Stimulated activated CD4-positive, alpha-beta T cell treated with anti-CD3 and anti-CD28 coated beads, Interleukin-4, amount 100 ng/mL, for 1 hour (primary cell): ENCODE data around the gene GUCA1A.

ENCODE experiments used
- DNase-seq: peaks from one replicate; pipeline ENCODE4 v3.0.0-alpha.2; 2020

Gene GUCA1A

GRCh38 chr6:42173101-42173500 is at the start of gene GUCA1A:
Gene GUCA1A, plus strand, starts transcription at chr6:42173364. Its CDS starts 250 bp downstream, at chr6:42173614.
- no peak for DNase-seq

GRCh38 chr6:42123379-42124103 is 49.6 kb upstream of the GUCA1A start:
- DNase-seq: no peak

DNA sequence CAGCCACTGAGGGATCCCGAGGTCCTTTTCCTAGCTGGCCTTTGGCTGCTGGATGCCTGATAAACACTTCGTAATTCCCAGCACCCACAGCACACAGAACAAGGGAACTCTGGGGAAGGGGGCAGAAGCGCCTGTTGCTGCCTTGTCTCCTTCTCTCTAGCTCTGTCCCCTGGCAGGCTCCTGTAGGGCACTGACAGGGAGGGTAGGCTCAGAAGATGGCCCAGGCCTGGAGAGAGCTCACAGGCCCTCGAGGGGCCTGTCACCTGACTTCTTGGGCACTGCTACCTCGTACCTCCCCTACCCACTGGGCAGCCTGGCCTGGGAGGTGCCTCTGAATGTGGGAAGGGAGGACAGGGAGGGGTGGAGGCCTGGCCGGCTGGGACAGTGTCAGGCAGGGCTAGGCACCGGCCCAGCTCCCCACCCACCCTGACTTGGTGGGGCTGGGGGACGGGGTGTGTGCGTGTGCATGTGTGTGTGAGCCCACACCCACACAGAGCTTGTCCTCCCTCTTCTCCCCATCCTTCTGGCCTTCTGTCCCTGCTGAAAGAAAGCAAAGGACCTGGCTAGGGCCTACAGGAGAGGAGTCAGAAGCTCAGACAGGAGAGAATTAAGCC is 48.8 kb upstream of the GUCA1A start:
- DNase-seq: no peak

DNA sequence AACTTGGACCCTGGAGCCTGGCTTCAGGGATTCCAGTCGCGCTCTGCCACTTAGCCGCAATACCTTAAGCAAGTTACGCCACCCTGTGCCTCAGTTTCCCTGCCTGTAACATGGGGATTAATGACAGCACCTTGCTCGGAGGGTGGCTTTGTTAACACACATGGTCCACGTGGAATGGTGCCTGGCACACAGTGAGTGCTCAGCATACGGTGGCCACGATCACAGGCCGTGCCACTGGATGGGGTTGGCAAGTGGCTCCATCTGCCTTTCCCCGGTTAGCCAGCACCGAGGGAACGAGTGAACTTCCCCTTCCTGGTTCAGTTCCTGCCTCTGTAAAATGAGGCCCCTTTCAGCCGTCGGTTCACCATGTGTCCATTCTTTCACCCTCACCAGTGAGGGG is 47.9 kb upstream of the GUCA1A start:
- DNase-seq: no peak

GRCh38 chr6:42125663-42126062 is 47.5 kb upstream of the GUCA1A start:
- DNase-seq: no peak

DNA sequence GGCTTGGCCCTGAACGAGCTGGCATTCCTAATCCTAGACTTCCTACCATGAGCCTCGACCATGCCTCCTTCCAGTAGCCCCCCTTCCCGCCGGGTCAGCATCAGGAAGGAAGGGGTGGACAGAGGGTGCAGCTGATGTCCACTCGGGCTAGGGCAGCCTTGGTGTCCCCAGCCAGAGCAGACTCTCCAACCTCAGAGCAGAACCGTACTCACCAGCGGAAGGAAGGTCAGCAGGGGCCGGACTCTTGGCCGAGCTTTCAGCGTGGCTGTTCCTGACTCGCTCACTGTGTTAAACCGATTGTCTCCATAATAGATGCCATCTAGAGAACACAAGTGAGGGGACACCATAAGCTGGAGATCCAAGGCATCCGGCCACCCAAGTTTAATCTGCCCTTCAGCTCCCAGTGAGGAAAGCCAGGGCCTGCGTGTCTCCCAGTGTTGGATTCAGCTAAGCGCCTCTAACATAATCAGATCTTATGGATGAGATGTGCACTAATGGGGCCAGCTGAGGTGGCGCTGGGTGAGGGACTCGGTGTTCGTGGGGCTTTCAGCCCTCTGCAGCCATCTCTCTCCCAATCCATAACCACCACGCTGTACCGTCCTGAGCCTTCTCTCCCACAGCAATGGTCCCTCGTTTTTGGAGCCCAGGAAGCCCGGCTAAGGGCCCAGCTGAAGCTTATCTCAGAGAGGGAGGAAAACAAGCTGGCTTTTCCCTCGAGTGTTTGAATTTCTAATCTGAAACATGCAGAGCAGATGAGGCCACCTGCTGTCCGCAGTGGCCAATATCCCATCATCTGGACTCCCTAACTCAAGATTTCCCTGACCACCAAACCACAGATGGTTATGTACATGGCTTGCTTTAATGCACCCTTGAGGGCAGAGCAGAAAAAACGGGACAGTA is 44.5 kb upstream of the GUCA1A start:
- DNase-seq: no peak

- DNase-seq: no peak
Observed at GRCh38 chr6:42129360-42129676, 43.8 kb upstream of the GUCA1A start.

DNA sequence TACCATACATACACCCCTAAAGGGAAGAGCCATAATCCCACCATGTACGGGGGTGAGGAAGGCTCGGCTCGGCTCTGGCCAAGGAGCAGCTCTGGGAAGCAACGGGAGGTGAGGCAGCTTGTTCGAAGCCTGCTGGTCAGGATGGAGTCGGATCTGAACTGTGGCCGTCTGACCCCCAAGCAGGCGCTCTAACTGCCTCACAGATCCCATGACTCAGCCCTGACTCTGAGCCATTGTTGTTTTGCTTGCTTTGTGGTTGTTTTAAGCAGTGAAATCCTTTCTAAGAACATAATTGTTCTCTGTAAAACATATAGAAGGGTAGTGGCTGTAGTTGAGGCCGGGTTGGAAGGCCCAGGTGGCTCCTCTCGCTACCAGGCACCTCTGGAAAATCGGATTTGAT is 41.6 kb upstream of the GUCA1A start:
- no peak for DNase-seq

DNA sequence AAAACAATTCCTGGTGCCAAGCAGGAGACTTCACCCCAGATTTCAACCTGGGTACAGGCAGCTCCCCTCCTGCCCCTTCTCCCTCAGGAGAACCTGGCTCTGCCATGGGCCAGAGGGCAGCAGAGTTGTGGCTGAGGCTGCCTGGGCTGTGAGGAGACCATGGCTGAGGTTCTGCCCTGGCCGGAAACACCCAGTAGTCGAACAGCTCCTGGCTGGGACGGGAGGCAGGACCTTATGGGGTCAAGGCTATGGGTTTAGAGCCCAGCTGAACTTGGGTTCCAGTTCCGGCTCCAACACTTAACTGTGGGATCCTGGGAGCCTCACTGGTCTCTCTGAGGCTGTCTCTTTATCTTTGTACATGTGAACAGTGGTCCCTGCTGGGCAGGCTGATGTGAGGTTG is 39.2 kb upstream of the GUCA1A start:
- DNase-seq: no peak

- no peak for DNase-seq
Observed at GRCh38 chr6:42135161-42135560, 38.0 kb upstream of the GUCA1A start.

DNA sequence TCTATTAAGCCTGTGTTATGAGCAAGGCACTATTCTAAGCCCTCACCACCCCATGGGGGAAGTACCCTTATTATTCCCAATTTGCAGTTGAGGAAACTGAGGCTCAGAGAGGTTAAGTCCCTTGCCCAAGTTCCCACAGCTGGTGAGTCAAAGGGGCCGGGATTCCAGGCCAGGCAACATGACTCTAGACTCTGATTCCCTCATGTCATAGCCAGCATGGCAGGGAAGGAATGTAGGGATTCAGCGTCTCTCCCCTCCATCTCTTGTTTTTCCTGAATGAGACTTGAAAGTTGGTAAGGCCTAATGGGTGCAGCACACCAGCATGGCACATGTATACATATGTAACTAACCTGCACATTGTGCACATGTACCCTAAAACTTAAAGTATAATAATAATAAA is 37.4 kb upstream of the GUCA1A start:
- no peak for DNase-seq

DNA sequence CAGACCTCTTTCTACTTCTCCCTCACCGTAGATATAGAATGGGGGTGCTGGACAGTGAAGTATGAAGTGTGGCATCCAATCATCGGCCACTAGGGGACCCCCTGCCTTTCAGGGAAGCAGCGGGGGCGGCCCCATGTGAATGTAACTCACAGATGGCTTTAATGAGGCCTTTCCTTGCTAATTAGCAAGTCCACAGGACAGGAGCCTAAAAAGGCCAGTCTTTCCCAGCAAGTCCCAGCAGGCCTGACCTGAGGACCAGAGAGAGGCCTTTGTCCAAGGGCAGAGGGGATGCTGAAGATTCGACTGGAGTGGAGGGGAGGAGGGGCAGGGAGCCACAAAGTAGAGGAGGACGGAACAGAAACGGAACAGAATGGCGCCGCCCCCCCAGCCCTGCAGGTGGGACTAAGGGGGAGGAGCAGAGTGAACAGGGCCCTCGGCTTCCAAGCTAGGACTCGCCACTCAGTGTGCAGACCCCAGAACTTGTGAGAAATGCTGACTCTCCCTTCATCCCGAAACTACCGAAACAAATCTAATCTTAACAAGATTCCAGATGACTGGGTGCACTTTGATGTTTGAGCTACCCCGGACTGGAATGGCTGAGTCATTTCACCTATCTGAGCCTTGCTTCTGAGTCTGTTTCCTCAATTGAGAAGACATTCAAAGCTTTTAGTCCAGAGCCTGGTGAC is 36.5 kb upstream of the GUCA1A start:
- DNase-seq: peak; percentile 19

- no peak for DNase-seq
Observed at GRCh38 chr6:42137194-42137753, 35.9 kb upstream of the GUCA1A start.

DNA sequence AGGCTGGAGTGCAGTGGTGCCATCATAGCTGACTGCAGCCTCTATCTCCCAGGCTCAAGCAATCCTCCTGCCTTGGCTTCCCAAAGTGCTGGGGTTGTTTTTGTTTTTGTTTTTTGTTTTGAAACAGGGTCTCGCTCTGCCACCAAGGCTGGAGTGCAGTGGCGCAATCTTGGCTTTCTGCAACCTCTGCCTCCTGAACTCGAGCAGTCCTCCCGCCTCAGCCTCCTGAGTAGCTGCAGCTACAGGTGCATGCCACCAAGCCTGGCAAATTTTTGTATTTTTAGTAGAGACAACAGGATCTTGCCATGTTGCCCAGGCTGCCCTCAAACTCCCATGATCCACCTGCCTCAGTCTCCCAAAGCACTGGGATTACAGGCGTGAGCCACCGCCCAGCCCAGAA is 35.0 kb upstream of the GUCA1A start:
- no peak for DNase-seq

GRCh38 chr6:42138630-42139619 is 34.2 kb upstream of the GUCA1A start:
- DNase-seq: no peak

GRCh38 chr6:42140032-42140431 is 33.1 kb upstream of the GUCA1A start:
- no peak for DNase-seq

DNA sequence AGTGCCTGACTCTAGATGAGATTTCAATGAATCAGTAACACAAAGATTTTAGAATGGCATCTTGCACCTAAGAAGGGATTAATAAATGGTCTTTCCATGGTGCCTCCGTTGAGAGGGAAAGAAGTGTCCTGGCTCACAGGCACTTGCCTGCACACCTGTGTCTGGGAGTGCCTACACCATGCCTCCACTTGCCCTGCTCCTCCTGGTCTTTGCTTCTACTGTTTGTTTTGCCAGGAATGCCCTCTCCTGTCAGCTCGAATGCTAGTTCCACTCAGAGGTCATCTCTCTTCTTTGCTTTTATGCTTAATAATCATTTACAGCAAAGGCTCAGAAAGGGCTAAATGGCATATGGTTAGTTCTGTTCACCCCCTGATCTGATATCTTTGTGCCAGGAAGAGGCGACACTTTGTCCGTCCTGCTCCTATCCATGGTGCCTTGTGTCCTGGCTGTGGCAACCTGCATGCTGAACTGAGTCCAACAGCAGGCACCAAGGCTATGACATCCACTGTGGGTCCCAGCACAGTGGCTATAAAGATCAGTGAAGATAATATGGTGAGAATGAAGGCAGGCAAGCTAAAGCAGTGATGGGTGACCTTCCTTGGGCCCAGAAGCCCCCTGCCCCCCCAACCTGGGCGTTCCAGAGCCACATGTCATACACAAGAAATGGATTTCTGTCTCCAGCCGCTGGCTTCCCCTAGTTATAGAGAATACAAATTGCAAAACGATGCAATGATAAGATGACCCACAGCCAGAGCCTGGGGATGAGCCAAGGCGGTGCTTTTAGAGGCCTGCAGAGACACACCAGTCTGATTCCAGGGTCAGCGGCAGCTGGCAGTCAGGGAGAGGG is 32.2 kb upstream of the GUCA1A start:
- DNase-seq: no peak

- no peak for DNase-seq
Observed at GRCh38 chr6:42141603-42142117, 31.5 kb upstream of the GUCA1A start.

DNA sequence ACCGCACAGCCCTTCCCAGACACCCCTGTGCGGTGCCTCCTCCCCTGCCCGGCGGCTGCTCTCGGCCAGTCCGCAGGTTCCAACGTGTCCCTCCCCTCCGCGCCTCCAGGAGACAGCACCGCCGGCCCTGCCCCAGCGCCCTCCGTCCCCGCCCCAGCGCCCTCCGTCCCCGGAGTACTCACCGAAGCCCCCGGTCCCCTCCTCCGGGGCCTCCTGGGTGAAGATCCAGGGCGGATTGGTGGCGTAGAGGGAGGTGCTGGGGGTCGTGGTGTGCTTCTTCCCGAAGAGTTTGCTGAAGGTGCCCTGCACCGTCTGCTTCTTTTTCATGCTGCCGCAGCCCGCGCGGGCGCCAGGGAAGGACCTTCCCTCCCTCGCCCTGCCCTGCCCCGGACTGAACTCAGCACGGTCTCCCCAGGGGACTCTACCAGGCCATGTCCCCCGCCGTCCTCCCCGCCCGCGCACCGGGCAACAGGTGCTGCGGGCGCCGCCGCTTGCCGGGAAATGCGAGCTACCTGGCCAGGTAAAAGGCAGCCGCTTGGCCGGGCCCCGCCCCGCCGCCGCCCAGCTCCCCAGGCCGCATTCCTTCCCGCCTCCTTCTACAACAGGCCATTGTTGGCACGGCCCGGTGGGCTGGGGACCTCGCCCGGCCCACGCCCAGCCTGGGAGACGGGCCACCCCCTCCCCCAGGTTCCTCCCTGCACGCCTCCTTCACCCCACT is 30.9 kb upstream of the GUCA1A start, which contains the start of gene C6orf132:
Gene C6orf132, minus strand, starts transcription at position 503 of the 718 bp plus-strand sequence. Its CDS starts 176 bp downstream, at position 327.
- no peak for DNase-seq

DNA sequence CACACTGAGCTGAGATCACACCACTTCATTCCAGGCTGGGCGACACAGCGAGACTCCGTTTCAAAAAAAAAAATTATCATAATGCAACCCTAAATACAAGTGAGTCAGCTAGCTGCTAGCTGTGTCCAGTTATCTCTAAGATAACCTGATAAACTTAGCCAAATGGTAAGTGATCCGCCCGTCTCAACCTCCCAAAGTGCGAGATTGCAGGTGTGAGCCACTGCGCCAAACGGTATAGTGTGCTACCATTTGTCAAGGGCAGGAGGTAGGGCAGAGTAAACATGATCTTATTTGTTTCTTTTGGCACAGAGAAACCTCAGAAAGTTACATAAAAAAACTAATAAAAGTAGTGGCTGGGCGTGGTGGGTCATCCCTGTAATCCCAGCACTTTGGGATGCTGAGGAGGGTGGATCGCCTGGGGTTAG is 26.0 kb upstream of the GUCA1A start:
- no peak for DNase-seq
